Measurements from ENCODE around the gene FGFRL1.

The FGFRL1 gene

DNA sequence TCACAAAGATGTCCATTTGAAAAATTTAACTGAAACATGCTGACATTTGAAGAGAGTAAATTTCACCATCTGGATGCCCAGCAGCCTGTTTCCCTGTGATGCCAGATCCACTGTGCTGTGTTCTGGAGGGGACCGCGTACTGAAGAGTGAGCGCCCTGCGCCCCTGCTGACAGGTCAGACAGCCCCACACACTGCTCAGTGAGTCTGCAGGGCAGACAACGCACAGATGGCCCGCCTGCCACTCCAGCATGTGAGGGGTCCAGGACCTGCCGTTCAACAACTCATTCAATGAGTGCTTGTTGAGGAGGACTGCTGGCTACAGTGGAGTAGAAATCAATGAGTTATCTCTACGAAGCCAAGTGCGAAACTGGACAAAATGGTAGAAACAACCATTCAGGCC, 49.2 kb downstream of the FGFRL1 start:
- TF ChIP-seq, protein P1, sequence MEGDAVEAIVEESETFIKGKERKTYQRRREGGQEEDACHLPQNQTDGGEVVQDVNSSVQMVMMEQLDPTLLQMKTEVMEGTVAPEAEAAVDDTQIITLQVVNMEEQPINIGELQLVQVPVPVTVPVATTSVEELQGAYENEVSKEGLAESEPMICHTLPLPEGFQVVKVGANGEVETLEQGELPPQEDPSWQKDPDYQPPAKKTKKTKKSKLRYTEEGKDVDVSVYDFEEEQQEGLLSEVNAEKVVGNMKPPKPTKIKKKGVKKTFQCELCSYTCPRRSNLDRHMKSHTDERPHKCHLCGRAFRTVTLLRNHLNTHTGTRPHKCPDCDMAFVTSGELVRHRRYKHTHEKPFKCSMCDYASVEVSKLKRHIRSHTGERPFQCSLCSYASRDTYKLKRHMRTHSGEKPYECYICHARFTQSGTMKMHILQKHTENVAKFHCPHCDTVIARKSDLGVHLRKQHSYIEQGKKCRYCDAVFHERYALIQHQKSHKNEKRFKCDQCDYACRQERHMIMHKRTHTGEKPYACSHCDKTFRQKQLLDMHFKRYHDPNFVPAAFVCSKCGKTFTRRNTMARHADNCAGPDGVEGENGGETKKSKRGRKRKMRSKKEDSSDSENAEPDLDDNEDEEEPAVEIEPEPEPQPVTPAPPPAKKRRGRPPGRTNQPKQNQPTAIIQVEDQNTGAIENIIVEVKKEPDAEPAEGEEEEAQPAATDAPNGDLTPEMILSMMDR (IDR thresholded peaks at IDR 0.05; ENCODE audit: low read length): no peak
- TF ChIP-seq EZH2 (IDR thresholded peaks at IDR 0.05; ENCODE audit: borderline replicate concordance, low read length): no peak
- Histone ChIP-seq H3K4me2 (ENCODE audit: low read length) (no peak overlapping the region), H4K20me1 (ENCODE audit: insufficient read depth, low read length) (no peaks in the 10 kb centered on the region), H3K27me3 (ENCODE audit: insufficient read depth, low read length) (no peaks in the 10 kb centered on the region), H3K4me1 (ENCODE audit: insufficient read depth, low read length, severe bottlenecking) (peaks cover 7% of the 10 kb centered on the region), H3K9ac (ENCODE audit: low read length) (no peak overlapping the region), H3K9me3 (ENCODE audit: low read length) (no peaks in the 10 kb centered on the region), H2AFZ (ENCODE audit: low read length) (no peak overlapping the region), H3K79me2 (ENCODE audit: insufficient read depth, low read length) (no peaks in the 10 kb centered on the region), H3F3A (ENCODE audit: insufficient read depth, low read length) (no peaks in the 10 kb centered on the region), H3K4me3 (ENCODE audit: low read depth, low read length, poor library complexity, severe bottlenecking) (no peak overlapping the region), H3K36me3 (ENCODE audit: insufficient read depth, low read length) (no peaks in the 10 kb centered on the region), H3K9me2 (ENCODE audit: low read depth, low read length) (no peaks in the 10 kb centered on the region), H3K27ac (ENCODE audit: low read depth, low read length, poor library complexity, severe bottlenecking) (no peak overlapping the region)

- H3K9me3 ChIP-seq (ENCODE audit: low read length): no peaks in the 10 kb centered on the region
- TF ChIP-seq EZH2 (IDR thresholded peaks at IDR 0.05; ENCODE audit: borderline replicate concordance, low read length): no peak
- TF ChIP-seq, protein P1 (IDR thresholded peaks at IDR 0.05; ENCODE audit: low read length): no peak
- H4K20me1 ChIP-seq (ENCODE audit: insufficient read depth, low read length): no peaks in the 10 kb centered on the region
- H3K4me2 ChIP-seq (ENCODE audit: low read length): no peak overlapping the region
- no peak overlapping the region for H2AFZ ChIP-seq (ENCODE audit: low read length)
- no peaks in the 10 kb centered on the region for H3K36me3 ChIP-seq (ENCODE audit: insufficient read depth, low read length)
- no peak overlapping the region for H3K9ac ChIP-seq (ENCODE audit: low read length)
- H3K4me3 ChIP-seq (ENCODE audit: low read depth, low read length, poor library complexity, severe bottlenecking): no peak overlapping the region
- H3K79me2 ChIP-seq (ENCODE audit: insufficient read depth, low read length): no peaks in the 10 kb centered on the region
- H3K4me1 ChIP-seq (ENCODE audit: insufficient read depth, low read length, severe bottlenecking): peaks cover 2% of the 10 kb centered on the region
- no peak overlapping the region for H3K27ac ChIP-seq (ENCODE audit: low read depth, low read length, poor library complexity, severe bottlenecking)
- H3F3A ChIP-seq (ENCODE audit: insufficient read depth, low read length): no peaks in the 10 kb centered on the region
- no peaks in the 10 kb centered on the region for H3K9me2 ChIP-seq (ENCODE audit: low read depth, low read length)
- no peaks in the 10 kb centered on the region for H3K27me3 ChIP-seq (ENCODE audit: insufficient read depth, low read length)
Measured at GRCh38 chr4:1061056-1061700, 49.8 kb downstream of the FGFRL1 start.

DNA sequence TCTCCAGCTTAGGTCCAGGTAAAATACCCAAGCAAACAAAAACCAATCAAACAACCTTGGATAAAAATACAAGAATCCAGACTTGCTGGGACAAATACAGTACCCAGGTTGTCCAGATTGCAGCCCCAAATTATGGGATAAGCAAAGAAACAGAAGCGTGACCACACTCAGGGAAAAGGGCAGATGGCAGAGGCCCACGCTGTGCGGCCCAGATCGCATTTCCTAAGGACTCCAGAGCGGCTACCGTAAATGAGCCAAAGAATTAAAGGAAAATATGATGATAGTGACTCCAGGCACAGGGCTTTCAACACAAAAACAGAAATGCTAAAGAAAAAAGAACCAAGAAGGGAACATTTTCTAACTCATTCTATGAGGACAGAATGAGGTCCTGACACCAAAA, 50.3 kb downstream of the FGFRL1 start:
- Histone ChIP-seq H3K27me3 (ENCODE audit: insufficient read depth, low read length) (no peaks in the 10 kb centered on the region), H3K79me2 (ENCODE audit: insufficient read depth, low read length) (no peaks in the 10 kb centered on the region), H3K4me1 (ENCODE audit: insufficient read depth, low read length, severe bottlenecking) (no peaks in the 10 kb centered on the region), H3K4me3 (ENCODE audit: low read depth, low read length, poor library complexity, severe bottlenecking) (no peak overlapping the region), H3K36me3 (ENCODE audit: insufficient read depth, low read length) (no peaks in the 10 kb centered on the region), H3F3A (ENCODE audit: insufficient read depth, low read length) (no peaks in the 10 kb centered on the region), H3K4me2 (ENCODE audit: low read length) (no peak overlapping the region), H2AFZ (ENCODE audit: low read length) (no peak overlapping the region), H3K27ac (ENCODE audit: low read depth, low read length, poor library complexity, severe bottlenecking) (no peak overlapping the region), H4K20me1 (ENCODE audit: insufficient read depth, low read length) (no peaks in the 10 kb centered on the region), H3K9me2 (ENCODE audit: low read depth, low read length) (no peaks in the 10 kb centered on the region), H3K9me3 (ENCODE audit: low read length) (no peaks in the 10 kb centered on the region), H3K9ac (ENCODE audit: low read length) (no peak overlapping the region)
- TF ChIP-seq EZH2 (IDR thresholded peaks at IDR 0.05; ENCODE audit: borderline replicate concordance, low read length): no peak
- TF ChIP-seq, protein P1 (IDR thresholded peaks at IDR 0.05; ENCODE audit: low read length): no peak

Measured in OCI-LY1 (cell line).